ENCODE measurements around the gene ZNF140.

Gene ZNF140

DNA sequence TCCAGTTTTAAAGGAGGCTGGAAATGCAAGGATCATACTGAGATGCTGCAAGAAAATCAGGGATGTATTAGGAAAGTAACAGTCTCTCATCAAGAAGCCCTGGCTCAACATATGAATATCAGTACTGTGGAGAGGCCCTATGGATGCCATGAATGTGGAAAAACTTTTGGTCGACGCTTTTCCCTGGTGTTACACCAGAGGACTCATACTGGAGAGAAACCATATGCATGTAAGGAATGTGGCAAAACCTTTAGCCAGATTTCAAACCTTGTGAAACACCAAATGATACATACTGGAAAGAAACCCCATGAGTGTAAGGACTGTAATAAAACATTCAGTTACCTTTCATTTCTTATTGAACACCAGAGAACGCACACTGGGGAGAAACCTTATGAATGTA, 24.9 kb downstream of the ZNF140 start:
- H3K27me3 Mint-ChIP-seq = no peaks in the 10 kb centered on the region
- ATAC-seq (replicated peaks) (no peak), DNase-seq (no peak)
- H3K36me3 Mint-ChIP-seq (ENCODE audit: insufficient read depth) = peaks cover 41% of the 10 kb centered on the region
- peaks cover 3 to 12% of the 10 kb centered on the region in 2 donors for H3K9me3 Mint-ChIP-seq
- H3K4me1 Mint-ChIP-seq (ENCODE audit: low read depth in 2 of 2) = no peaks in the 10 kb centered on the region
- no peak overlapping the region for H3K4me3 Mint-ChIP-seq
- no peak overlapping the region for H3K27ac Mint-ChIP-seq

DNA sequence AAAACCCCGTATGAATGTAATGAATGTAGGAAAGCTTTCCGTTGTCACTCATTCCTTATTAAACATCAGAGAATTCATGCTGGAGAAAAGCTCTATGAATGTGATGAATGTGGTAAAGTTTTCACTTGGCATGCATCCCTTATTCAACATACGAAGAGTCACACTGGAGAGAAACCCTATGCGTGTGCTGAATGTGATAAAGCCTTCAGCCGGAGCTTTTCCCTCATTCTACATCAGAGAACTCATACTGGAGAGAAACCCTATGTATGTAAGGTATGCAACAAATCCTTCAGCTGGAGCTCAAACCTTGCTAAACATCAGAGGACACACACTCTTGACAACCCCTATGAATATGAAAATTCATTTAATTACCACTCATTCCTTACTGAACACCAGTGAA, 25.5 kb downstream of the ZNF140 start:
- Mint-ChIP-seq H3K27ac (no peak overlapping the region), H3K27me3 (no peaks in the 10 kb centered on the region), H3K36me3 (ENCODE audit: insufficient read depth) (peaks cover 41% of the 10 kb centered on the region), H3K4me1 (ENCODE audit: low read depth in 2 of 2) (no peaks in the 10 kb centered on the region), H3K4me3 (no peak overlapping the region), H3K9me3 (peaks cover 3 to 14% of the 10 kb centered on the region in 2 donors)
- DNase-seq (no peak), ATAC-seq (replicated peaks) (no peak)

DNA sequence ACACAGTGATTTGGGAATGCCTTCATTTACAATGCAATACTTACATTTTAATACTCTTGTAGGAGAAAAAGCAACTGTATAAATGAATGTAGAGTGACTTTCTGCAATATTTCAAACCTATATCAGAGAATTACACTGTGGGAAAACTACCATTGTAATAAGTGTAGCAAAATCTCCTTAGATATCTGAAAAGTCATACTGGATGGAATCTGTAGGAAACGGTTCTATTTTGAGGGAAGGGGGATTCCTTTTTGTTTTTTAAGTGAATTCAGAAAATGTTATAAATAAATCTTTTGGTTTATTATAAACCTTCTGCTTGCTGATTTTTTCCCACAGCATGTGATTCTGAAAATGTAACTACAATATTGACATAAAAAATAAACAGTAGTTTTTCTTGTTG, 26.4 kb downstream of the ZNF140 start:
- peaks cover 38% of the 10 kb centered on the region for H3K36me3 Mint-ChIP-seq (ENCODE audit: insufficient read depth)
- H3K27ac Mint-ChIP-seq = no peak overlapping the region
- DNase-seq (no peak), ATAC-seq (replicated peaks) (no peak)
- no peaks in the 10 kb centered on the region for H3K4me1 Mint-ChIP-seq (ENCODE audit: low read depth in 2 of 2)
- peaks cover 6 to 11% of the 10 kb centered on the region in 2 donors for H3K9me3 Mint-ChIP-seq
- no peak overlapping the region for H3K4me3 Mint-ChIP-seq
- no peaks in the 10 kb centered on the region for H3K27me3 Mint-ChIP-seq

DNA sequence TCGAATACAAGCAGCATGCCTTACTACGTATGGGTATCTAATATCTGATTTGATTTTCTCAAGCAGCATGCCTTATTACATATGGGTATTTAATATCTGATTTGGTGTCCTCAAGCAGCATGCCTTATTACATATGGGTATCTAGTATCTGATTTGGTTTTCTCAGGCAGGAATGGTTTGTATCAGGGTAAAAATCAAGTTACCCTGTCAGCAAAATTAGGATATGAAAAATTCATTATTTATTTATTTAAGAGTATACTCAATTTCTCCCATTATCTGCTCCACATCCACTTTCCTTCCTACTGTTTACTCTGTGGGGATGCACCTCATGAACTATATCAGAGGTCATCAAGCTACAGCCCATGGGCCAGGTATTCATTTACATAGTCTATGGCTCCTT, 27.4 kb downstream of the ZNF140 start:
- Mint-ChIP-seq H3K4me3 (no peak overlapping the region), H3K4me1 (ENCODE audit: low read depth in 2 of 2) (no peaks in the 10 kb centered on the region), H3K27me3 (no peaks in the 10 kb centered on the region), H3K36me3 (ENCODE audit: insufficient read depth) (peaks cover 30% of the 10 kb centered on the region), H3K27ac (no peak overlapping the region), H3K9me3 (peaks cover 4 to 13% of the 10 kb centered on the region in 2 donors)
- DNase-seq = no peak
- no peak for ATAC-seq (replicated peaks)

DNA sequence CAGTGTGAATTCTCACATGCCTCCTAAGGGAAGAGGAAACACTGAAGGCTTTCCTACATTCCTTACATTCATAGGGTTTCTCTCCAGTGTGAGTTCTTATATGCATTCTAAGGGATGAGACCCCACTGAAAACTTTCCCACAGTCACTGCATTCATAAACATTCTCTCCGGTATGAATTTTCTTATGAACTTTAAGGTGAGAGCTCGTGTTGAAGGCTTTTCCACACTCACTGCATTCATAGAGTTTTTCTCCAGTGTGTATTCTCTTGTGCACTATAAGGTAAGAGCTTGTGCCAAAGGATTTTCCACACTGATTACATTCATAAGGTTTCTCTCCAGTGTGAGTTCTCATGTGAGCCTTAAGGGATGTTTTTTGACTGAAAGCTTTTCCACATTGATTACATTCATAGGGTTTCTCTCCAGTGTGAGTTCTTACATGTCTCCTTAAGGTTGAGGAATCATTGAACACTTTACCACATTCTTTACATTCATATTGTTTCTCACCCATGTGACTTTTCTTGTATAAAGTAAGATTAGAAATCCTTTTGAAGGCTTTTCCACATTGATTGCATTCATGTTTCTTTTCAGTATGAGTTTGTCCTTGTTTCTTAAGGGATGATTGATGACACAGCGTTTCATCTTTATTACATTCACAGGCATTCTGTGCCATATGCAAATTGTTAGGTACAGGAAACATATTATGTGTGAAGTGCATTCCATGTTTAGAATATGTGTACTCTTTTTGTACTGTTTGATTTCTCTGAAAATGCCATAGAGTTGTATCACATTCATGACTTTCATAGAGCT, 39.9 kb downstream of the ZNF140 start:
- H3K9me3 Mint-ChIP-seq = peaks cover 24 to 38% of the 10 kb centered on the region in 2 donors
- no peaks in the 10 kb centered on the region for H3K27me3 Mint-ChIP-seq

DNA sequence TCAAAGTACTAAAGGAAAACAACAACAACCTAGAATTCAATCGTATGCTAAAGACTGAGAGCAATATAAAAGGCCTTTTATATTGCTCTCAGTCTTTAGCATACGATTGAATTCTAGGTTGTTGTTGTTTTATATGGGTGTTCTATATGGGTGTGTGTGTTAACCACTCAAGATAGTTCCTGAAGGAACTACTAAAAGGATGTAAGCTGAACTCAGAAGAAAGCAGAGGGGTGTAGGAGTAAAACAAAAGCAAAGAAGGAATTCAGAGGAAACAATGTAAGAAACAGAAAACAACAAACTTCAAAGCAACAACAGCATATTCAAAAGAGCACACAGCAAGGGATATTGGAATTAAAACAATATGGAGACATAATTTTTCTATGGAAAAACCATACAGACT, 44.0 kb downstream of the ZNF140 start:
- ATAC-seq (replicated peaks) (no peak), DNase-seq (no peak)
- Mint-ChIP-seq H3K27me3 (no peaks in the 10 kb centered on the region), H3K4me3 (no peak overlapping the region), H3K4me1 (ENCODE audit: low read depth in 2 of 2) (peaks cover 2 to 8% of the 10 kb centered on the region in 2 donors), H3K36me3 (ENCODE audit: insufficient read depth) (peaks cover 7% of the 10 kb centered on the region), H3K27ac (peak overlapping the region in 1 of 2 donors; percentile 66), H3K9me3 (peaks cover 12 to 17% of the 10 kb centered on the region in 2 donors)

More for the DNA sequence above, 39.9 kb downstream of the ZNF140 start:
- Mint-ChIP-seq H3K4me1 (ENCODE audit: low read depth in 2 of 2) (peaks cover 0 to 4% of the 10 kb centered on the region in 2 donors), H3K4me3 (no peak overlapping the region), H3K36me3 (ENCODE audit: insufficient read depth) (peaks cover 4% of the 10 kb centered on the region), H3K27ac (no peak overlapping the region)
- no peak for ATAC-seq (replicated peaks)
- no peak for DNase-seq

DNA sequence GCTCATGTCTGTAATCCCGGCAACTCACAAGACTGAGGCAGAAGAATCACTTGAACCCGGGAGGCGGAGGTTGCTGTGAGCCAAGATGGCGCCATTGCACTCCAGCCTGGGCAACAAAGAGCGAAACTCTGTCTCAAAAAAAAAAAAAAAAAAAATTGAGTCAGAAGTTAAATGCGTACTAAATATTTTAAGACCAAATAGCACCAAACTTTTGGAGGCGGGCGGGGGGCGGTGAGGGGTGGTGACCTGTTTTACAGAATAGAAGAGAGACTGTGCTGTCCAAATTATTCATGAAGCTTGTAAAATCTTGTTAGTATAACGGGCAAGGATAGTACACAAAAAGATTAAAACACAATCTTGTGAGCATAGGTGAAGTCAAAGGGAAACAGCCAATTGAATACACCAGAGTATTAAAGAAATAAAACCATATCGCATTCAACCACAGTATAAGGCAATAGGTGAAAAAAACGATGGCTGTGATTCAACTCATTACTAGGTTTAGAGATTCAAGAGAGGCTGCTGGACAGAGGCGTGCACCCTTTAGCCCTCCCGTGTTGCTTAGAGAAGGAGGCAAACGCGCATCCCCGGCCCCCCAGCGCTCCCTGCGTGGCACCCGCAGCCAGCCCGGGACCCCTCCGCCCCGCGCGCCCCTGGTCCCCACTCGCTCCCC, 48.8 kb downstream of the ZNF140 start:
- H3K4me3 Mint-ChIP-seq = peak overlapping the region; percentile 93 to 95
- DNase-seq (no peak), ATAC-seq (replicated peaks) (peak; percentile 7)
- H3K4me1 Mint-ChIP-seq (ENCODE audit: low read depth in 2 of 2) = peaks cover 13 to 24% of the 10 kb centered on the region in 2 donors
- H3K36me3 Mint-ChIP-seq (ENCODE audit: insufficient read depth) = peaks cover 28% of the 10 kb centered on the region
- peaks cover 11 to 19% of the 10 kb centered on the region in 2 donors for H3K9me3 Mint-ChIP-seq
- H3K27ac Mint-ChIP-seq = peak overlapping the region; percentile 98 to 99
- no peaks in the 10 kb centered on the region for H3K27me3 Mint-ChIP-seq

DNA sequence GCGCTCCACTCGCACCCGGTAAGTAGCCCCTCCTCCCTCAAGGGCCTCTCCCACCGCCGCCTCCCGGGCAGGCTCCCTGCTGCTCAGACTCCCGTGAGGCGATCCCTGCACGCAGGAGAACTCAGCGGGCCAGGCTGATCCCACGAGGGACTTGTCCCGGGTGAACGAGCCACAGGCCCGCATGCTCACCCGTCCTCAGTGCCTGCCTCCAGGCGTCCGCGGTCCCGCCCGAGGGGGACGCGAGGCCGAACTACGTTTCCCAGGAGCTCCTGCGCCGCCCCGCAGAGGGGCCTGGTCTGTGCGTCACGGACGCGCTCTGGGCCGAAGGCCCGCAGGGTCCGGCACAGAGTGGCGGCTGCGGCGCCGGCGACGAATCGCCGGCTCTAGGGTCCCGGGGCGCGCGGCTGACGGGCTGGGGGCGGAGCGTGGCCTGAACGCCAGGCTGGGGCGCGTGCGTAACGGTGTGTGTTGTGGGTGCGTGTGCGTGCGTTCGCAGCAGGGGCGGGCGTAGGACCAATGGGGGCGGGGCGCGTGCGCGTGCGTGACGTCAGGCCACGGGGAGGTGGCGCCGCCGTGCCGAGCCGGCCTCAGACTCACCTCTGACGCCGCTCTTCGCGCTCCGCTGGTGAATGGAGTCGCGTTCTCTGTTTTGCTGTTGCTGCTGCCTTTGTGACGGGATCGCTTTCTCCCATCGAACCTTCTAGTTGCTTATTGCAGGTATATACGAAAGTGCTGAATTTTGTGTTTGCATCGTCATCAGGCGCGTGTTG, 49.5 kb downstream of the ZNF140 start, which contains the start of the genes ZNF10 and ZNF891:
ZNF10 (plus strand) TSS at position 590 of the 770 bp plus-strand sequence. CDS start 13,866 bp downstream, outside the sequence.
ZNF891 (minus strand) TSS at position 237 of the 770 bp plus-strand sequence. CDS start 8,356 bp downstream, outside the sequence.
- DNase-seq = peak; percentile 96 to 98 (median 98)
- H3K9me3 Mint-ChIP-seq = peaks cover 12 to 20% of the 10 kb centered on the region in 2 donors
- peak; percentile 85 for ATAC-seq (replicated peaks)
- H3K4me1 Mint-ChIP-seq (ENCODE audit: low read depth in 2 of 2) = peaks cover 13 to 20% of the 10 kb centered on the region in 2 donors
- no peaks in the 10 kb centered on the region for H3K27me3 Mint-ChIP-seq
- H3K27ac Mint-ChIP-seq = peak within 1 kb of the TSS; percentile 98 to 99
- peaks cover 34% of the 10 kb centered on the region for H3K36me3 Mint-ChIP-seq (ENCODE audit: insufficient read depth)
- H3K4me3 Mint-ChIP-seq = peak within 1 kb of the TSS; percentile 93 to 95

DNA sequence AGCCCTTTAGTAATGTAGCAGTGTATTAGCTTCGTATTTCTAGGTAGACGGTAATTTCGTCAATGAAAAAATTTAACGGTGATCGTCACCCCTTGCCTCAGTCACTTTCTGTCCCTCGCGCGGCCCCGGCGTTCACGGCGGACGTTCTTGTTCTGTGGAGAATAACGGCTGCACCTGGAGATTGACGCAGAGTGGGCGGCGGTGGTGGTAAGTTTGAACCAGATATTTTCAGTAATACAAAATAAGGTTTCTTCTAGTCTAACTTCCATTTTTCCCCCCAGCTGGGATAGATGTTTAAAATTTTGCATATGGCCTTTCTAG, 50.0 kb downstream of the ZNF140 start:
- peak overlapping the region; percentile 98 to 99 for H3K27ac Mint-ChIP-seq
- H3K4me3 Mint-ChIP-seq = peak overlapping the region; percentile 93 to 95
- peaks cover 13 to 20% of the 10 kb centered on the region in 2 donors for H3K4me1 Mint-ChIP-seq (ENCODE audit: low read depth in 2 of 2)
- peaks cover 38% of the 10 kb centered on the region for H3K36me3 Mint-ChIP-seq (ENCODE audit: insufficient read depth)
- peaks cover 15 to 26% of the 10 kb centered on the region in 2 donors for H3K9me3 Mint-ChIP-seq
- H3K27me3 Mint-ChIP-seq = no peaks in the 10 kb centered on the region
- ATAC-seq (replicated peaks) (peak; percentile 9), DNase-seq (peak in 1 of 3 experiments; percentile 33)

DNA sequence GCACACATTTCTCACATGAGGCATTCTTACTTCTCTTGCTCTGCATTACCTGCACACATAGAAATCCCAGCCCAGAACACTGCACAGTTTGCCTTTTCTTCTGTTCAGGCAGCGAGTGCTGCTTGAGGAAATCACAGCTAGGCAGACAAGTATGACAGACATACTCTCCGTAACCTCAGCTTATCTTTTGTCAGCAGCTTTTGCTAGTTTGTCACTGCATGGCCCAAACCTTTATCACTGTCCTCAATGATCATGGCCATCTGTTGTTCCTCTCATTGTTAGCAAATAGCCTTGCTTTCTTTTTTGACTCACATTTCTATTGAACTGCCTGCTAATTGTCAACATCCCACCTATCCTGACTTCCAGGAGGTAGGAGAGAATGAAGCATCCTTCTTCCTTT, 55.0 kb downstream of the ZNF140 start:
- peaks cover 33 to 50% of the 10 kb centered on the region in 2 donors for H3K9me3 Mint-ChIP-seq
- no peaks in the 10 kb centered on the region for H3K27me3 Mint-ChIP-seq
- H3K4me3 Mint-ChIP-seq = no peak overlapping the region
- H3K27ac Mint-ChIP-seq = no peak overlapping the region
- DNase-seq = no peak
- H3K4me1 Mint-ChIP-seq (ENCODE audit: low read depth in 2 of 2) = peaks cover 5 to 9% of the 10 kb centered on the region in 2 donors
- ATAC-seq (replicated peaks) = no peak
- peaks cover 36% of the 10 kb centered on the region for H3K36me3 Mint-ChIP-seq (ENCODE audit: insufficient read depth)

DNA sequence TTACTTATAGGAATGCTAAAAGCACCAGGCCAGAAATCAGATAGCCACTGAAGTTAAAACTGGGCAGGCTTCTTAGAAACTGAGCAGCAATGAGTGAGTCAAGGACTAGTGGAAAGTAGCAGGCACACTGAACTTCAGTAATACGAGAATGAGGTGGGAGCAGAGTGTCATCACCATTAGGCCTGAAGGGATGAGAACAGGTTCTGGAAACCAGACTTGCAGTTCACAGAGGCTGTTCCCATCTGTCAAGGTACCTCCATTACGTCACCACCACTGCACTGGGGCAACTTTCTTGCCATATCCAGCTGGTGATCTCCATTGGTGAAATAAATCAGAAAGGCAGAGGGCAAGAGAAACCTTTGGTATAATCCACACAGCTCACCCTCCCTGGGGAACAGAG, 65.3 kb downstream of the ZNF140 start:
- Mint-ChIP-seq H3K9me3 (peaks cover 12 to 39% of the 10 kb centered on the region in 2 donors), H3K27ac (peak overlapping the region in 1 of 2 donors; percentile 54), H3K27me3 (no peaks in the 10 kb centered on the region), H3K36me3 (ENCODE audit: insufficient read depth) (peaks cover 30% of the 10 kb centered on the region), H3K4me1 (ENCODE audit: low read depth in 2 of 2) (no peaks in the 10 kb centered on the region), H3K4me3 (no peak overlapping the region)
- no peak for ATAC-seq (replicated peaks)
- DNase-seq = no peak

DNA sequence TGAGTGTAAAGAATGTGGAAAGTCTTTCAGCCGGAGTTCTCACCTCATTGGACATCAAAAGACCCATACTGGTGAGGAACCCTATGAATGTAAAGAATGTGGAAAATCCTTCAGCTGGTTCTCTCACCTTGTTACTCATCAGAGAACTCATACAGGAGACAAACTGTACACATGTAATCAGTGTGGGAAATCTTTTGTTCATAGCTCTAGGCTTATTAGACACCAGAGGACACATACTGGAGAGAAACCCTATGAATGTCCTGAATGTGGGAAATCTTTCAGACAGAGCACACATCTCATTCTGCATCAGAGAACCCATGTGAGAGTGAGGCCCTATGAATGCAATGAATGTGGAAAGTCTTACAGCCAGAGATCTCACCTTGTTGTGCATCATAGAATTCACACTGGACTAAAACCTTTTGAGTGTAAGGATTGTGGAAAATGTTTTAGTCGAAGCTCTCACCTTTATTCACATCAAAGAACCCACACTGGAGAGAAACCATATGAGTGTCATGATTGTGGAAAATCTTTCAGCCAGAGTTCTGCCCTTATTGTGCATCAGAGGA, 75.5 kb downstream of the ZNF140 start:
- no peak for DNase-seq
- H3K4me3 Mint-ChIP-seq = no peak overlapping the region
- no peaks in the 10 kb centered on the region for H3K4me1 Mint-ChIP-seq (ENCODE audit: low read depth in 2 of 2)
- H3K36me3 Mint-ChIP-seq (ENCODE audit: insufficient read depth) = peaks cover 32% of the 10 kb centered on the region
- no peak overlapping the region for H3K27ac Mint-ChIP-seq
- peaks cover 16 to 33% of the 10 kb centered on the region in 2 donors for H3K9me3 Mint-ChIP-seq
- ATAC-seq (replicated peaks) = no peak
- H3K27me3 Mint-ChIP-seq = no peaks in the 10 kb centered on the region

Data from effector memory CD8-positive, alpha-beta T cell (primary cell).